ENCODE measurements around the gene RTN1. TPM values are rescaled to one million over a fixed set of nuclear protein-coding genes. Genes with fewer than 3 reads are reported as not detected.

The RTN1 gene
- total RNA-seq, 1 donor from 2014 or later, result 518 TPM

DNA sequence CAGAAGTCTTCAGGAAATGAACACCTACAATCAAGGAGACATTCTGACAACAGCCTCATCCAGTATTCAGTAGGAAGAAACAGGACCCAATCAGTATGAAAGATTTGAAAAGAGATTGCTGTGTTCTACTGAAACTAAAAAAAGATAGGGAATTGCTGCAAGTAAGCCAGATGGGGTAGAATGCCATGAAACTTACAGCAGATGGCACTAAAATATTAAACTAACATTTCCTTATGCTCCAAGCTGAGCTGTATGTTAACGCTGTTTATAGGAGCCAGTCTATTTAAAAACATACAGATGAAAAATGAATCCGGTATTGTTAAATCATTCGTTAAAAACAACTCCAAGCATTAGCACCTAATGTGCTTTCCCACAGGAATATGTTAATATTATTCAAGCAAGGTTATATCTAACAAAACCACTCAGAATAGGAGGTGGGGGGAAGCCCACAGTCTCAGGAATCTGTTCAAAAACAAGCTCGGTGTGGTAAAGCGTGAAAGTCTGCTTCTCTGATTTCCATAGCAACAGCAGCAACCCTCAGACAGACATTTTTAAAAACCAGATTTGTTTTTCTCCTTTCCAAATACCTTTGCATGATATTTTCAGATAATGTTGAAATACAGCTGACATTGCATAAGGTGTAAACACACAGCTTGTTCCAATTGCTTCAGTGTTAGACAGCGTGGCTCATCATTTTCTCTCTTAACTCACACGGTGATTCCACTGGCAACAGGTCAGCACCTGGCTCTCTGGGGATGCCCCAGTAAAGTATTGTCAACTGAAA lies 162.6 kb downstream of the RTN1 start:
- Mint-ChIP-seq H3K4me3 (ENCODE audit: unreplicated experiment) (no peak overlapping the region), H3K9me3 (ENCODE audit: unreplicated experiment) (no peaks in the 10 kb centered on the region), H3K4me1 (ENCODE audit: low read depth, unreplicated experiment) (peaks cover 20% of the 10 kb centered on the region), H3K36me3 (ENCODE audit: unreplicated experiment) (peaks cover 4% of the 10 kb centered on the region), H3K27me3 (ENCODE audit: unreplicated experiment) (peaks cover 2% of the 10 kb centered on the region), H3K27ac (ENCODE audit: unreplicated experiment) (no peak overlapping the region)
- TF ChIP-seq, protein P1, sequence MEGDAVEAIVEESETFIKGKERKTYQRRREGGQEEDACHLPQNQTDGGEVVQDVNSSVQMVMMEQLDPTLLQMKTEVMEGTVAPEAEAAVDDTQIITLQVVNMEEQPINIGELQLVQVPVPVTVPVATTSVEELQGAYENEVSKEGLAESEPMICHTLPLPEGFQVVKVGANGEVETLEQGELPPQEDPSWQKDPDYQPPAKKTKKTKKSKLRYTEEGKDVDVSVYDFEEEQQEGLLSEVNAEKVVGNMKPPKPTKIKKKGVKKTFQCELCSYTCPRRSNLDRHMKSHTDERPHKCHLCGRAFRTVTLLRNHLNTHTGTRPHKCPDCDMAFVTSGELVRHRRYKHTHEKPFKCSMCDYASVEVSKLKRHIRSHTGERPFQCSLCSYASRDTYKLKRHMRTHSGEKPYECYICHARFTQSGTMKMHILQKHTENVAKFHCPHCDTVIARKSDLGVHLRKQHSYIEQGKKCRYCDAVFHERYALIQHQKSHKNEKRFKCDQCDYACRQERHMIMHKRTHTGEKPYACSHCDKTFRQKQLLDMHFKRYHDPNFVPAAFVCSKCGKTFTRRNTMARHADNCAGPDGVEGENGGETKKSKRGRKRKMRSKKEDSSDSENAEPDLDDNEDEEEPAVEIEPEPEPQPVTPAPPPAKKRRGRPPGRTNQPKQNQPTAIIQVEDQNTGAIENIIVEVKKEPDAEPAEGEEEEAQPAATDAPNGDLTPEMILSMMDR (IDR thresholded peaks at IDR 0.05; ENCODE audit: partially characterized antibody, unreplicated experiment), result no peak
- no peak for DNase-seq

DNA sequence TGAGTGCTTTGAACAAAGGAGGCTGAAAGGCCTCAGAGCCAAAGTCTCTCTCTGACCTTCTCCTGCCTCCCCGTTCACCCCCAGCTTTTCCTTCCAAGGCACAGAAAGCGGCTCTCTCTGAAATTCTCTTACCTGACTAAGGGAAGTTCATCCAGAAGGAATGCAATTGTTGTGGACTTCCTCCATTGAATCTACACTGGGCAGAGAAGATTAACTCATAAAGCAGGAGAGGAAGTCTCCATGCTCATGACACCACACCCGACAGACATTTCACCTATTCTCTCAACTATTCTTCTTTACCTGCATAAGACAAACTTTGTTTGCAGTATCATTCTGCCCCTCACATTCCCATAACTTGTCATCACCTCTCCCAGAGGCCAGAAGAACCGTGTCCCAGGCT lies 164.7 kb downstream of the RTN1 start:
- Mint-ChIP-seq H3K4me1 (ENCODE audit: low read depth, unreplicated experiment) (peaks cover 20% of the 10 kb centered on the region), H3K27me3 (ENCODE audit: unreplicated experiment) (peaks cover 2% of the 10 kb centered on the region), H3K4me3 (ENCODE audit: unreplicated experiment) (no peak overlapping the region), H3K27ac (ENCODE audit: unreplicated experiment) (no peak overlapping the region), H3K36me3 (ENCODE audit: unreplicated experiment) (peaks cover 4% of the 10 kb centered on the region), H3K9me3 (ENCODE audit: unreplicated experiment) (no peaks in the 10 kb centered on the region)
- DNase-seq, result no peak
- TF ChIP-seq, protein P1 (IDR thresholded peaks at IDR 0.05; ENCODE audit: partially characterized antibody, unreplicated experiment), result no peak

DNA sequence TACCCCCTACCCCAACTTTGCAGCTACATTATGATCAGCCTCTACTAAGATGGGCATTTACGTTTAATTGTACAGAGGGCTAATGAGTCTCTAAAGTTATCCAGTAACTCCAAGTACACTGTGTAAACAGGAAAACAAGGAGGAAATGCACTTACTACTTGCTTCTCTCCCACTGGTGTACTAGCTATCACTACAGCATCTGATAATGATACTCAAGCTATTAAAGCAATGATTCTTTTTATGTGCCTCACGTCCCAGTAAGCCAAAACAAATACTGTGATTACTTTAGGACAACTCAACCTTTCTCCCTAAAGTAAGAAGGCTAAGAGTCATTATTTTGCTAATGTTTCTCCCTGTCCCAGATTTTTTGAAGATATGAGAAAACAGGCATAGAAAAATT lies 165.3 kb downstream of the RTN1 start:
- no peak for DNase-seq
- TF ChIP-seq, protein P1 (IDR thresholded peaks at IDR 0.05; ENCODE audit: partially characterized antibody, unreplicated experiment), result no peak
- H3K27ac Mint-ChIP-seq (ENCODE audit: unreplicated experiment), result no peak overlapping the region
- H3K4me1 Mint-ChIP-seq (ENCODE audit: low read depth, unreplicated experiment), result peaks cover 20% of the 10 kb centered on the region
- H3K4me3 Mint-ChIP-seq (ENCODE audit: unreplicated experiment), result no peak overlapping the region
- no peaks in the 10 kb centered on the region for H3K9me3 Mint-ChIP-seq (ENCODE audit: unreplicated experiment)
- peaks cover 2% of the 10 kb centered on the region for H3K27me3 Mint-ChIP-seq (ENCODE audit: unreplicated experiment)
- H3K36me3 Mint-ChIP-seq (ENCODE audit: unreplicated experiment), result peaks cover 4% of the 10 kb centered on the region

DNA sequence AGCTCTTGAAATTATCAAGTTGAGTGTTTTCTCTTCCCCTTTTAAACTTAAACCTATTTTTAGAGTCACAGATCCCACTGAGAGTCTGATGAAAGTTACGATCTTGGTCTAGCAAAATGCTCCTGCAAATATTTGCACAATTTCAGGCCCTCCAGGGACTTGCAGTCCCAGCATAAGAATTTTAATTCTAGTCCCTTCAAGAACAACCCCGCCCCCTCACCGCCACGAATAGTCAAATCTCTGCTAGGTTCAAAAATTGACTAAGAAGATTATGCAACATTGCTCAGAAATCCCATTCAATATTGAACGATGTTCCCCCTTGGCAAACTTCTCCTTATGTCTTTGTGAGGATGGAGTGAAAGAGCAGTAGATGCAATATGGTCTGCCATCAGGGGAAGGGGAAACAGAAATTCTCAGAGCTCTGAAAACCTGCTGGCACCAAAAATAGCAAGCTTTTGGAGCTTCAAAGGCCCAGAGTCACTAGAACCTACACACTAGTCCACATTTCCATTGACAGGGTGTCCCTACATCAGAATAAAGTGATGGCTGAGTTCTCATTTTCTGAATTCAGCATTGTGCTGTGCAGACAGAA lies 166.4 kb downstream of the RTN1 start:
- H3K4me1 Mint-ChIP-seq (ENCODE audit: low read depth, unreplicated experiment), result peaks cover 20% of the 10 kb centered on the region
- H3K27ac Mint-ChIP-seq (ENCODE audit: unreplicated experiment), result no peak overlapping the region
- no peaks in the 10 kb centered on the region for H3K9me3 Mint-ChIP-seq (ENCODE audit: unreplicated experiment)
- DNase-seq, result no peak
- H3K36me3 Mint-ChIP-seq (ENCODE audit: unreplicated experiment), result peaks cover 4% of the 10 kb centered on the region
- H3K27me3 Mint-ChIP-seq (ENCODE audit: unreplicated experiment), result peaks cover 2% of the 10 kb centered on the region
- no peak overlapping the region for H3K4me3 Mint-ChIP-seq (ENCODE audit: unreplicated experiment)
- TF ChIP-seq, protein P1 (IDR thresholded peaks at IDR 0.05; ENCODE audit: partially characterized antibody, unreplicated experiment), result no peak

DNA sequence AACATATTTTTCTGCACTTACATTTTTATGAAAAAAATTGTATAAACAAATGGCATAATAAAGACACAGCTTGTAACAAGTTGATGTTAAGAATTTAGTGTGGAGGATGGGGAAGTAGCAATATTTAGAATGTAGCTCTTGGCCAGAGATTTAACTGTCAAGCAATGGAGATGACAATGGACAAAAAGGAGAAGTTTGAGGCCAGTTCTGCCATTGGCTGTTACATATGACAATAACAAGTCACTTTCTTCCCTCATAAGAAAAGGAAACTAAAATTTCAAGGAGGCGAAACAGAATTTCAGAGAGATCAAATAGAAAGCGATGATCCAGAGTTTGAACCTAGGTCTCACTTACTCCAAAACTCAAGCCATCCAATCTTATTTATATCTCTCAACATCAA lies 171.1 kb downstream of the RTN1 start:
- Mint-ChIP-seq H3K4me3 (ENCODE audit: unreplicated experiment) (no peak overlapping the region), H3K27me3 (ENCODE audit: unreplicated experiment) (no peaks in the 10 kb centered on the region), H3K36me3 (ENCODE audit: unreplicated experiment) (peaks cover 4% of the 10 kb centered on the region), H3K4me1 (ENCODE audit: low read depth, unreplicated experiment) (no peaks in the 10 kb centered on the region), H3K27ac (ENCODE audit: unreplicated experiment) (no peak overlapping the region), H3K9me3 (ENCODE audit: unreplicated experiment) (no peaks in the 10 kb centered on the region)
- TF ChIP-seq, protein P1 (IDR thresholded peaks at IDR 0.05; ENCODE audit: partially characterized antibody, unreplicated experiment), result no peak
- no peak for DNase-seq

Data from glutamatergic neuron (in vitro differentiated cells).